Measurements from ENCODE around the gene DARS2. TPM values are rescaled to one million over a fixed set of nuclear protein-coding genes. Genes with fewer than 3 reads are reported as not detected.

Gene DARS2
- total and polyA plus RNA-seq, 2 of the 4 experiments (the other 2 are of a cell fraction), result 14.8 to 18.8 TPM

DNA sequence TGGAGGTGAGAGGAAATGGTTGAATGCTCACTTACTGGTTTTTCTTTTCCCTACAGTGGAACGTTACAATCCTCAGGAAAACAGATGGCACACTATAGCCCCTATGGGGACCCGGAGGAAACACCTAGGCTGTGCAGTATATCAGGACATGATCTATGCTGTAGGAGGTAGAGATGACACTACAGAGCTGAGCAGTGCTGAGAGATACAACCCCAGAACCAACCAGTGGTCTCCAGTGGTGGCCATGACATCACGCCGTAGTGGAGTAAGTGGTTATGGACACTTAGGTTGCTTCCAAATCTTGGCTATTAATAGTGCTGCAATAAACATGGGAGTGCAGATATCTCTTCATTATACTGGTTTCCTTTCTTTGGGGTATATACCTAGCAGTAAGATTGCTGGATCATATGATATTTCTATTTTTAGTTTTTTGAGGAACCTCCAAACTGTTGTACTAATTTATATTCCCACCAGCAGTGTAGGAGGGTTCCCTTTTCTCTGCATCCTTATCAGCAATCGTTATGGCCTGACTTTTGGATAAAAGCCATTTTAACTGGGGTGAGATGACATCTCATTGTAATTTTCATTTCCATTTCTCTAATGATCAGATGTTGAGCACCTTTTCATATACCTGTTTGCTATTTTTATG, 48.8 kb upstream of the DARS2 start:
- Histone ChIP-seq H2AFZ (replicated peaks; ENCODE audit: low read length, poor library complexity) (no peak overlapping the region), H3K9ac (ENCODE audit: low read depth, low read length) (no peak overlapping the region), H2BK5ac (ENCODE audit: low read depth, low read length, poor library complexity, severe bottlenecking) (no peak overlapping the region), H2BK15ac (ENCODE audit: low read depth, low read length) (no peak overlapping the region), H3K56ac (ENCODE audit: extremely low read depth, insufficient read depth, low read length) (no peak overlapping the region), H3K27me3 (ENCODE audit: control insufficient read depth, insufficient read depth, low read length) (no peaks in the 10 kb centered on the region), H3K79me1 (ENCODE audit: low read depth in 1 of 2, low read length in 2 of 2) (peaks cover 3 to 10% of the 10 kb centered on the region in 2 experiments; a peak in 1 of 4 replicates), H3K4me3 (ENCODE audit: insufficient read depth, low read depth, low read length) (no peak overlapping the region), H3K18ac (ENCODE audit: low read depth, low read length) (no peak overlapping the region), H4K91ac (ENCODE audit: insufficient read depth, low read depth, low read length) (no peak overlapping the region), H3K36me3 (ENCODE audit: control insufficient read depth, insufficient read depth, low read length) (peaks cover 18% of the 10 kb centered on the region), H3K23ac (ENCODE audit: low read depth, low read length) (no peak overlapping the region), H2AK9ac (replicated peaks; ENCODE audit: low read depth, low read length, poor library complexity) (no peak overlapping the region), H2AK5ac (ENCODE audit: low read depth, low read length) (no peak overlapping the region), H3K9me1 (ENCODE audit: insufficient read depth, low read length) (0 out of 2 replicates have a peak, but pooled peaks cover 6% of the 10 kb centered on the region), H2BK20ac (ENCODE audit: low read depth, low read length) (no peak overlapping the region), H2BK120ac (ENCODE audit: low read depth, low read length) (no peak overlapping the region), H4K20me1 (ENCODE audit: insufficient read depth, low read length) (no peaks in the 10 kb centered on the region), H4K8ac (ENCODE audit: low read depth in 2 of 2, low read length in 2 of 2) (no peak overlapping the region), H3K4me2 (ENCODE audit: low read depth, low read length) (no peak overlapping the region), H3K4ac (ENCODE audit: low read depth, low read length) (no peak overlapping the region), H4K5ac (ENCODE audit: low read depth, low read length) (no peak overlapping the region), H3K9me3 (ENCODE audit: control insufficient read depth, insufficient read depth, low read length) (no peaks in the 10 kb centered on the region), H3K14ac (replicated peaks; ENCODE audit: low read depth, low read length) (no peak overlapping the region), H3K27ac (ENCODE audit: insufficient read depth, low read length) (no peak overlapping the region), H3K4me1 (ENCODE audit: control insufficient read depth, insufficient read depth, low read length) (no peaks in the 10 kb centered on the region)
- DNase-seq (no peak), ATAC-seq (ENCODE audit: low read depth) (no peak)
- intact Hi-C loops (cut with micrococcal nuclease), result no loop called here
- POLR2A ChIA-PET (ENCODE audit: unreplicated experiment), result no interaction called here
- CTCF ChIA-PET, result interaction anchor here (0.7 kb wide), 1 partner anchor 10 kb away, joined by 3 read pairs; no protein-coding TSS in a partner anchor
- no peak for TF ChIP-seq SMC3 (IDR thresholded peaks at IDR 0.05; ENCODE audit: low read depth, low read length)
- BruUV-seq (replicated peaks), result no TSS peak
- in situ Hi-C loops (cut with MboI; ENCODE audit: low sequenced_read_pairs), result no loop called here
- dilution Hi-C loops (cut with HindIII; ENCODE audit: low sequenced_read_pairs, unreplicated experiment), result no loop called here
- WGBS, 2 experiments (ENCODE audit: extremely low coverage in 2 of 2, insufficient read length in 1 of 2), result no CpG with 5 or more reads among the region's 5 CpGs
